HG03565 (cell line): ENCODE data around the gene KCTD5.
"Not testable (repeated sequence)": the region's sequence is repeated elsewhere in the genome, so short reads cannot be mapped to it uniquely, and the experiment has no call there.

Experiments
- ATAC-seq: cut with Tn5 transposase; IDR thresholded peaks from one replicate; pipeline ENCODE4 v1.9.1; 2021; ENCODE audit warnings: mild to moderate bottlenecking, moderate library complexity; ENCODE audit not compliant: unreplicated experiment

The KCTD5 gene, protein sequence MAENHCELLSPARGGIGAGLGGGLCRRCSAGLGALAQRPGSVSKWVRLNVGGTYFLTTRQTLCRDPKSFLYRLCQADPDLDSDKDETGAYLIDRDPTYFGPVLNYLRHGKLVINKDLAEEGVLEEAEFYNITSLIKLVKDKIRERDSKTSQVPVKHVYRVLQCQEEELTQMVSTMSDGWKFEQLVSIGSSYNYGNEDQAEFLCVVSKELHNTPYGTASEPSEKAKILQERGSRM

DNA sequence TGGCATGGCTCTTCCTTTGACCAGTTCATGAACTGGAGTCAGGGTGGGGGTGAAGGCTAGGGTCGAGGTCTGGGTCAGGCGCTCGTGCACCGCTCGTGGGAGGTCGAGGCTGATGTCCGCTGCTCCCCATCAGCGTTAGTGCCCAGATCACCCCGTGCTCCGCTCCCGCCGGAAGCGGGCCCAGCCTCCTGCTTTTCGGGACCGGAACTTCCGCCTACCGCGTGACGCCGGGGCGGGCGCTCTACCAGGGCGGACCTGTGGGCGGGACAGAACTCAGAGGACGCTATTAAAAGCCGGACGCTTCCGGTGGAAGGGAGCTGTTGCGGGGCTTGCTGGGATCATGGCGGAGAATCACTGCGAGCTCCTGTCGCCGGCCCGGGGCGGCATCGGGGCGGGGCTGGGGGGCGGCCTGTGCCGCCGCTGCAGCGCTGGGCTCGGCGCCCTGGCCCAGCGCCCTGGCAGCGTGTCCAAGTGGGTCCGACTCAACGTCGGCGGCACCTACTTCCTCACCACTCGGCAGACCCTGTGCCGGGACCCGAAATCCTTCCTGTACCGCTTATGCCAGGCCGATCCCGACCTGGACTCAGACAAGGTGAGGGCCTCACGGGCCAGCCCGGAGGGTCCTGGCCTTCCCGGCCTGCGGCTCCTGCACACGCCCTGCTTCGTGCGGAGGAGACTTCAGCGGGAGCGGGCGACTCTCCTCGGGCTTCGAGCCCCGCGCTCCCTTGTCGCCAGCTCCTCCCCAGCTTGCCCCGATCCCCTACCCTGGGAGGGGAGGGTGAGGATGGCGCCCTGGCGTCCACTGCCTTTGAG, at the start of gene KCTD5:
Gene KCTD5 (plus strand): TSS at position 315 of the 813 bp plus-strand sequence. CDS start 26 bp downstream, at position 341.
- peak; percentile 38 for ATAC-seq

DNA sequence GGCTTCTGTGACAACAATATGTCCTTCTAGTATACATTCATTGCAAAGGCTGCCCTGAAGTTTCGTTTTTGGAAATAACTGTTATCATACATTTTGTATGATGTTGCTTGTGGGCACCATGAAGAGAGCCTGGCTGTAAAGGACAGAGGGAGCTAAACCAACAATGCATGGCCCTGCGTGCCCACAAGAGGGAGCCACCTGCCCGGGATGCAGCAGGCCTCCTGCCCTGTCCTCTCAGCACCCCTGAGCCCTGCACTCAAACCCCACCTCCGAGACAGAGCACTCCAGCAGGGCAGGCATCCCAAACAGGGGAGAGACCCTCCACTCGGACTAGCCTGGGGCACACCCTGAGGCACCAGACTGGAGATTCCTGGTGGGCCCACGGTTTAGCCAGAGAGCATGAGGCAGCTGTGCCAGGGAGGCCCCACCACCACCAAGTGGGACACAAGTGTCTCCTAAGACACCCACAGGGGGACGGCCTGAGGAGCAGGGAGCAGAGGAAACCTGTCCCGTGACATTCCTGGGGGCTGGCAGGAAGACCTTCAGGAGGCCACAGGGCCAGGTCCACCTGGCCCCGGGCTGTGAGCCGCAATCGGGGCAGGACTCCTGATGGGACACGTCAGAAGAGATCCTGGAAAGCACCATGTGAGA, 43.1 kb upstream of the KCTD5 start:
- ATAC-seq: peak; percentile 40

DNA sequence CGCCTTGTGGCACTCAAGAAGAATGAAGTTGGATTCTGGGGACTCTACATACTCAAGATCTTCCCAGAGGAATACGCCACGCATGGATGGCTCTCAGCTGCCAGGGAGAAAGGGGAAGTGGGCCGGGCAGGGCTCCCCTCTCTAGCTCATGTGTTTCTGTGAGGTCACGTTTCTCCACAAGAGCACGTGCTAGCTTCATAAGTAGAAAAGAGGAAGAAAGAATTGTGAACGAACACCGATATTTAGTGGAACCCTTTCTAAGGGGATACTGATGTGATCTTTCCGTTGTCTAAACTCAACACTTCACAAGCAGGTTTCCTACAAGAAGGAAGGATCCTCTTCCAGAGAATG, 42.6 kb upstream of the KCTD5 start:
- ATAC-seq: peak; percentile 28

DNA sequence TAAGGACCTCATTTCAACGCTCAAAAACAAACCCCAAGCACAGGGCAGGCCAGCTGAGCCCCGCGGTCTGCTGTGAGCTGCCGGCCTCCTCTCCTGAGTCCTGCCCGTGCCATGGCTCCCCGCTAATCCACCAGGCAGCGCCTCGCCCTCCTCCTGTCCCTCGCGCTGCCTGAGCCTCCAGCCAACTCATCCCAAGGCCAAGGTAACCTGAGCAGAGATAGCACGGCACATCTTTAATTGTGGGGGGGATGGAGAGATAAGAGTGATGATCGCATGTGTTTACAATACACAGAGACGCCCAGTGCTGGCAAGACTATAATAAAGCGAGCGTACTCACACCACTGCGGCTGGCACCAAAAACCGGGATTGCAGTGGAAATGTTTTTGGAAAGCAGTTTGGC, 39.8 kb upstream of the KCTD5 start:
- ATAC-seq: not testable (repeated sequence)

DNA sequence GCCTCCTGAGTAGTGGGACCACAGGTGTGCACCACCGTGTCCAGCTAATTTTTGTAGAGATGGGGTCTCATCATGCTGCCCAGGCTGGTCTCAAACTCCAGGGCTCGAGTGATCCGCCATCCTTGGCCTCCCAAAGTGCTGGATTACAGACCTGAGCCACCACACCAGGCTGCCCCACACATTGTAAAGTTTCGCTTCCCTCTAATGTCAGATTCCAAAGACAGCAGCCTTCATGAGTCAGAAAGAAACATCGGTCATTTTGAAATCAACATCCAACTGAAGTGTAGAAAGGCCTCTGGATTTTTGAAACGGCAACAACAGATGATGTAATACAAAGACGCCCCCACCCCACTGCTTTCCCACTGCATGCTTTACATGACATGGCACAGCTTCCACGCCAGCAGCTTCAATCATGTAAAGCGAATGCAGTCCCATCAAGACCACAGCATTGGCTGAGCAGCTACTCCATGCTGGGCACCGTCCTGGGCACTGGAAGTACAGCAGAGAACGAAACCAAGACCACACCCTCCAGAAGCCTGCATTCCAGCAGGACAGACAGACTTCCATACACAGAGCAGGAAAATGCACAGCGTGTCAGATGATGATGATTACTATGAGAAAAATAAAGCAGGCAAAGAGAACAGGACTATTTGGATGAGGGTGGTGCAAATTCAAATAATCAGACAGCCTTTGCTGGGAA, 37.4 kb upstream of the KCTD5 start:
- ATAC-seq: not testable (repeated sequence)

DNA sequence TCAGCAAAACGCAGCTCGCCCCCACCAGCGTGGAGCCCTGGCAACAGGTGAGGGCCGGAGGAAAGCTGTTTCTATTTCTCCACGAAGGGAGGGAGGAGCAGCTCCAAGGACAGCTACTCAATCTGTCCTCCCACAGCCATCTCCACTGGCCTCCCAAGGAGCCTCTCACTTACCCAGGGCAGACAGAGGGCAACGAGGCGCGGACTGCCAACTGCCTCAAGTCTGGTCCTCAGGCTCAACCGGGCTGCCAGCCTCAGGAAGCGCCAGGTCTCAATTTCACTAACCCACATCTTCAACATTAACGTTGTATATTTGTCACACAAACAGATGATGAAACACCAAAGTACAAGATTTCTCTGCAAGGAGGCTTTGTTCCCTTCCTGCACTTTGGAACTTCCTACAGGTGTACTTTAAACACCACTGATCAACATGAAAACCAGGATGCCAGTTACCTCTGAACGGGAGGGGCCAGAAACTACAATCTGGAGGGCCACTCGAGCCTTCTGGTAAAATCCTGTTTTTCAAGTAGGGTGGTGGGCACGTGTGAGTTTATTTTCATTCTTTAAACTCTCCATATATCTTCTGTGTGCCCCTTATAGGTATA, 31.0 kb upstream of the KCTD5 start:
- not testable (repeated sequence) for ATAC-seq

DNA sequence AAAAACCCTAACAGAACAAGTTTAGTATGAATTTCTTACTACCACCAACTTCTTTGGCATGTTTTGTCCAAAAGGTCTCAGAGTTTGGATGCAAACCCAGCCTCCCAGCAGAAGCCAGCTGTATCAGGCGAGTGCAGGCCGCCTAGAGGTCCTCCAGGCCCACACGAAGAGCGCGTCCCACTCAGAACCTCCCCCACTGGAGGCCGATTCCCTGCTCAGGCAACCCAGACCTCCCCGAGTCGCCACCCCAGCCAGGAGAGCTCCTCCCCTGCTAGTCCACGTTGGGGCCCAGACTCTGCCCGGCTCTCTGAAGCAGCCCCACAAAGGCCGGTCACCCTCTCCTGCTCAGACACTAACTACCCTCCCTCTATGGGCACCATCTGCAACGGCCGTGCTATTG, 28.4 kb upstream of the KCTD5 start:
- not testable (repeated sequence) for ATAC-seq

DNA sequence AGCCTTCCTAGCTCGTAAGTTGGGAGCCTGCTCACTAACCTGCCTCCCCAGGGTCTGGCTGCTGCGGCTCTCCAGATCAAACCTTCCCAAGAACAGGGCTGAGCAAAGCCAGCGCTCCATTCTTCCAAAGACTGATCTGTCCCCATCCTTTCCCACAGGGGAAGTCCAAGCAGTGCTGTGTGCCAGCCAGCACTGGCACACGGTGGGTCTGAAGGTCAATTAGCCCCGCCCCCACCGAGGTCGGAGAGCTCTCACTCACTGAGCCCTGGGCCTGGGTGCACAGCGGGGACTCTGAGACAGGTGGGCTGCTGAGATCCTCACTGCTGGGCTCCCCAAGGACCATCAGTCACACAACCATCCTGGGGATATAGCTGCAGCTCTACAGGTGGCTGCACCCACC, 27.4 kb upstream of the KCTD5 start:
- not testable (repeated sequence) for ATAC-seq

DNA sequence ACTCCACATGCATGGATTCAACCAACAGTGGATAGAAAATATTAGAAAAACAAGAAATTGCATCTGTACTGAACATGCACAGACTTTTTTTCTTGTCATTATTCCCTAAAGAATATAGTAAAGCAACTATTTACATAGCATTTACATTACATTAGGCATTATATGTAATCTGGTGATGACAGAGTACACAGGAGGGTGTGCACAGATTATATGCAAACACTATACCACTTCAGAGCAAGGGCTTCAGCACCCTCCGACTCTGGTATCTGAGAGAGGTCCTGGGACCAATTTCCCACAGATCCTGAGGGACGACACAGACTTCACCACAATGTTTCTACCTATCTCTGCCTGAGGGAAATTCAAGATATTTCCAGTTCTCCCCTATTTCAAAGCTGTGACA, 25.3 kb upstream of the KCTD5 start:
- no peak for ATAC-seq

DNA sequence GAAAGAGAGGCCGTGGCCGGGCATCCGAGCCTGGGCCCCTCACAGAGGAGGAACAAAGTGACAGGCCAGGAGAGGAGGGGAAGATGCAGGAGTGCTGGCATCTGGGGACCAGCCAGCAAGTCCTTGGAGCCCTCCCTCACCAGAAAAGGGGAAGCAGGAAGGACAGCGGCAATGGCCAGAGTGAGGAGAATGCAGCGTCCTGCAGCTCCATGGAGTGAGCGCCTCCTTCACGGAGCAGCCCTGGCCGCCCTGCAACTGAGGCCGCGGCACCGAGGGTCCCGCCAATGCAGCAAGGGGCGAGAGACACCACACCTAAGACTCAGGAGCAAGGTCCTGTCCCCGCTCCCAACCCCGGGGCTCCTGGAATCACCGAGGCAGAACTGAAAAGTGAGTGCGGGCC, 24.5 kb upstream of the KCTD5 start:
- ATAC-seq: not testable (repeated sequence)

DNA sequence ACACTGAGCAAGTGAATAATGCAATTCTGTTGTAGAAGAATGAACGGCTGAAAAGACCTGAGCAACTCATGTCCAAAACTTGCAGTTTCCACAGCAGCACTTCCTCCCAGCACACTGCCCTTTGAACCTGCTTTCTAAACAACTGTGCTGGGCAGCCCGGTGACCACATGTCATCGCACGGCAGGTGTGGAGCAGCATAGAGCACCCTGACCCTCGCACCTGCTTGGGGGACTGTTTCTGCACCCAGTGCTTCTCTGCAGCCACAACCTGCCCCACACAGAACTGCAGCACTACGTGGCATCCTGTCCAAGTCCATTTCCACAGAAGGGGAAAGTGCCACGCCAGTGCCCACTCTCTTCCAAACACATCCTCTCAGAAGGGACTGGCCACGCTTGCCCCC, 22.8 kb upstream of the KCTD5 start:
- not testable (repeated sequence) for ATAC-seq

DNA sequence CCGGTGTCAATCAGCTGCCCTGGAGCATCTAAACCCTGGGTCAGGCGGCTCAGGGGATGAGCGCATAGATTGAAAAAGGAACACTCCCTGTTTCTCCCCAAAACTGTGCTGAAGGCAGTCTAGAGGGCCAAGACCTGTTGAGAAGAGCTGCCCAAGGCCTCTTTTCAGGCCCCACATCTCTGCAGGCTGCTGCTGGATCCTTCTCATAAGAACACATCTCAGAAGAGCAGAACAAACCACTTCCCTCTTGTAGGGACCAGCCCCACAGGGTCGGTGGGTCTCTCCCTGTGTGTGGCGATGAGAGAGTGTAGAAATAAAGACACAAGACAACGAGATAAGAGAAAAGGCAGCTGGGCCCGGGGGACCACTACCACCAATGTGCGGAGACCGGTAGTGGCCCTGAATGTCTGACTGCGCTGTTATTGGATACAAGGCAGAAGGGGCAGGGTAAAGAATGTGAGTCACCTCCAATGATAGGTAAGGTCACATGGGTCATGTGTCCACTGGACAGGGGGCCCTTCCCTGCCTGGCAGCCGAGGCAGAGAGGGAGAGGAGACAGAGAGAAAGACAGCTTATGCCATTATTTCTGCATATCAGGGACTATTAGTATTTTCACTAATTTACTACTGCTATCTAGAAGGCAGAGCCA, 22.2 kb upstream of the KCTD5 start:
- ATAC-seq: not testable (repeated sequence)

DNA sequence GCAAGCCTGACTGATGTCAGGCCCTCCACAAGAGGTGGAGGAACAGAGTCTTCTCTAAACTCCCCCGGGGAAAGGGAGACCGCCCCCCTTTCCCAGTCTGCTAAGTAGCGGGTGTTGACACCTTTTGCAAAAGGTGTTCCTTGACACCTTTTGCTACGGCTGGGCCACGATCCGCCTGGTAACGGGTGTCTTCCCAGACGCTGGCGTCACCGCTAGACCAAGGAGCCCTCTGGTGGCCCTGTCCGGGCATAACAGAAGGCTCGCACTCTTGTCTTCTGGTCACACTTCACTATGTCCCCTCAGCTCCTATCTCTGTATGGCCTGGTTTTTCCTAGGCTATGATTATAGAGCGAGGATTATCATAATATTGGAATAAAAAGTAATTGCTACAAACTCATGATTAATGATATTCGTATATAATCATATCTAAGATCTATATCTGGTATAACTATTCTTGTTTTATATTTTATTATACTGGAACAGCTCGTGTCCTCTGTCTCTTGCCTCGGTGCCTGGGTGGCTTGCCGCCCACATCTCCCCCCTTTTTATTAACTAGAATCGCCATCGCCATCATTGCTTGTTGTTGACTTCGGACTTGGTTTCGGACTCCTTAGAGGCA, 21.5 kb upstream of the KCTD5 start:
- ATAC-seq: not testable (repeated sequence)

DNA sequence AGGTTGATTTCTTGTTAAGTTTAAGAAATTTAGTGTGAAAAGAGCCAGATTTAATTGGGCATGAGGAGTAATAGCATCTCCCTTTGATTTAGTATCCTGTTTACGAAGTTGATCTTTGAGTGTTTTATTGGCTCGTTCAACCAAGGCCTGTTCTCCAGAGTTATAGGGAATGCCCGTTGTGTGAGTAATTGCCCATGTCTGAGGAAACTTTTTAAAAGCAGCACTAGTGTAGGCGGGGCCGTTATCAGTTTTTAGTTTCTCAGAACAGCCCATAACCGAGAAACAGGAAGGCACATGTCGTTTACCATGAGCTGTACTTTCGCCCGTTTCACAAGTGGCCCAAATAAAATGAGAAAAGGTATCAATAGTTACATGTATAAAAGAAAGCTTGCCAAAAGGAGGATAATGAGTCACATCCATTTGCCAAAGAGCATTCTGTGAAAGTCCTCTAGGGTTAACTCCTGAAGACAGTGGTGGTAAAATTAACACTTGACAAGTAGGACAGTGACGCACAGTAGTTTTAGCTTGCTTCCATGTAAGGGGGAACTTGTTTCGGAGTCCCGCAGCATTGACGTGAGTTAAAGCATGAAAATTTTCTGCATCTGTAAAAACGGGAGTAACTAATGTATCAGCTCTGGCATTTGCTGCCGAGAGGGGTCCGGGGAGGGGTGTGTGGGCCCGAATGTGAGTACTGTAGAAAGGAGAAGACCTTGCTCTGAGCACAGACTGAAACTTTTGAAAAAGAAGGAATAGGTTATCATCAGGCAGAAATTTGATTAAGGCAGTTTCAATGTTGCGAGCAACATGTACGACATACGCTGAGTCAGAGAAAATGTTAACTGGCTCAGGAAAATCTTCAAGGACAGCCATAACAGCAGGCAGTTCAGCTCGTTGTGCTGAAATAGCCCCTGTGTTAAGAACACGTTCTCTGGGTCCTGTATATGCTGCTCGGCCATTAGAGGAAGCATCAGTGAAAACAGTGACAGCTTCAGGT, 18.5 kb upstream of the KCTD5 start:
- ATAC-seq: no peak

DNA sequence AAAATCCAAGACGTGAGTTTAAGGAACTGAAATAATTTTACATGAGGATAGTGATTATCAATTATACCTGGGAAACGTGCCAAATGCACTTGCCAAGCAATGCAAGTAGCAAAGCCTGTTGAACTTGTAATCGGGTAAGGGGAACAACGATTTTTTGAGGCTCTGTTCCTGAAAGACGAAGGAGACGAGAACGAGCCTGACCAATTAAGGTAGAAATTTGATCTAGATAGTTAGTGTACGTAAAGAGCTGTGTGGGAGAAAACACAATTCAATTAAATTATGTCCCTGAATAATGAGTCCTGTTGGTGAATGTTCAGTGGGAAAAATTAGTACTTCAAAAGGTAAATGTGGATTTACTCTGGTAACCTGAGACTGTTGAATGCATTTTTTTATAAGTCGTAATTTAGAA, 17.7 kb upstream of the KCTD5 start:
- no peak for ATAC-seq

DNA sequence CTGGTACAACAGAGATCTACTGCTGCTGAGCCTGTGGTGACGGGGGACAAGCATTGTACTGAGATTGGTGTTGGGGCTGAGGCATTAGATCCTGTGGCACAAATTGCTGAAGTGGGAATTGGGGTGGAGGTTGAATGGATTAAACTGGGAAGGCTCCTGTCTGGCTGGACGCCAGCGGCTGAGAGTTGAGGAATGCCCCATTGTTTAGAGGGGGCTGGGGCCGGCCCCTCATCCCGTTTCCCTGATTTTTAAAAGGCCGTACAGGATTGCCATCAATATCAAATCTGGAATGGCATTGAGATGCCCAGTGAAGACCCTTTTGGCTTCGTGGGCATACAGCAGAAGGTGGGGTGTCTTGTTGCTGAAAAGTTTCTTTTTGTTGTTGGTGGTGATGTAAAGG, 15.7 kb upstream of the KCTD5 start:
- not testable (repeated sequence) for ATAC-seq

DNA sequence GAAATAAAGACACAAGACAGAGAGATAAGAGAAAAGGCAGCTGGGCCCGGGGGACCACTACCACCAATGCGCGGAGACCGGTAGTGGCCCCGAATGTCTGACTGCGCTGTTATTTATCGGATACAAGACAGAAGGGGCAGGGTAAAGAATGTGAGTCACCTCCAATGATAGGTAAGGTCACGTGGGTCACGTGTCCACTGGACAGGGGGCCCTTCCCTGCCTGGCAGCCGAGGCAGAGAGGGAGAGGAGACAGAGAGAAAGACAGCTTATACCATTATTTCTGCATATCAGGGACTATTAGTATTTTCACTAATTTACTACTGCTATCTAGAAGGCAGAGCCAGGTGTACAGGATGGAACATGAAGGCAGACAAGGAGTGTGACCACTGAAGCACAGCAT, 12.7 kb upstream of the KCTD5 start:
- not testable (repeated sequence) for ATAC-seq

DNA sequence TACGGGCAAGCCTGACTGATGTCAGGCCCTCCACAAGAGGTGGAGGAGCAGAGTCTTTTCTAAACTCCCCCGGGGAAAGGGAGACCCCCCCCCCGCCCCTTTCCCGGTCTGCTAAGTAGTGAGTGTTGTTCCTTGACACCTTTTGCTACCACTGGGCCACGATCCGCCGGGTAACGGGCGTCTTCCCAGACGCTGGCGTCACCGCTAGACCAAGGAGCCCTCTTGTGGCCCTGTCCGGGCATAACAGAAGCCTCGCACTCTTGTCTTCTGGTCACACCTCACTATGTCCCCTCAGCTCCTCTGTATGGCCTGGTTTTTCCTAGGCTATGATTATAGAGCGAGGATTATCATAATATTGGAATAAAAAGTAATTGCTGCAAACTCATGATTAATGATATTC, 12.3 kb upstream of the KCTD5 start:
- not testable (repeated sequence) for ATAC-seq

DNA sequence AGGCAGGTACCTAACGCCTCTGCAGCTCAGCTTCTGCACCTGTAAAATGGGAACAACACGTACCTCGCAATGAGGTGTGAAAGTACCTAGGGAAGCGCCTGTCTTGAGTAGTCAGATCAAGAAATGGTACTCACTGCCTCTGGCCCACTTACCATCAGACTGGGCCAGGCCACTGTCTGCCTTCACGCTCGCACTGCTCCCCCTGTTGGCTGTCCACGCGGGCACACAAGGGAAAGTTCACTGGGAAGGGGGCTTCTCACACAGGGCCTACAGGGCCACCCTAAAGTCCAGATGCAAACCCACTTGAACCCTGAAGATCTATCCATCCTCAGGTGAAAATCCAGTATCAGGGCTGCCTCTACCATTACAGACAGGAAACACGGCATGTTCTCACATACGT, 11.1 kb upstream of the KCTD5 start:
- not testable (repeated sequence) for ATAC-seq
